Astrocyte of the spinal cord (primary cell): ENCODE results near the gene CDK5RAP2.

Experiments used
- DNase-seq: peaks from one replicate; pipeline ENCODE4 v3.0.0; 2011; ENCODE audit warnings: low read depth, low spot score
- H3K4me3 ChIP-seq: 2 replicates; pipeline ENCODE4 v1.5.1; 2011; ENCODE audit warnings: low read depth, mild to moderate bottlenecking, low read length, moderate library complexity
- in situ Hi-C: cut with HindIII; loops from 2 replicates; pipeline ENCODE4 v1.10.0; 2017; ENCODE audit warnings: low sequenced_read_pairs
- TF ChIP-seq, protein P1 (sequence below): IDR thresholded peaks from 2 replicates; pipeline ENCODE4 v1.5.1; 2012; ENCODE audit warnings: low read depth, mild to moderate bottlenecking, low read length, inconsistent platforms

CDK5RAP2 gene

DNA sequence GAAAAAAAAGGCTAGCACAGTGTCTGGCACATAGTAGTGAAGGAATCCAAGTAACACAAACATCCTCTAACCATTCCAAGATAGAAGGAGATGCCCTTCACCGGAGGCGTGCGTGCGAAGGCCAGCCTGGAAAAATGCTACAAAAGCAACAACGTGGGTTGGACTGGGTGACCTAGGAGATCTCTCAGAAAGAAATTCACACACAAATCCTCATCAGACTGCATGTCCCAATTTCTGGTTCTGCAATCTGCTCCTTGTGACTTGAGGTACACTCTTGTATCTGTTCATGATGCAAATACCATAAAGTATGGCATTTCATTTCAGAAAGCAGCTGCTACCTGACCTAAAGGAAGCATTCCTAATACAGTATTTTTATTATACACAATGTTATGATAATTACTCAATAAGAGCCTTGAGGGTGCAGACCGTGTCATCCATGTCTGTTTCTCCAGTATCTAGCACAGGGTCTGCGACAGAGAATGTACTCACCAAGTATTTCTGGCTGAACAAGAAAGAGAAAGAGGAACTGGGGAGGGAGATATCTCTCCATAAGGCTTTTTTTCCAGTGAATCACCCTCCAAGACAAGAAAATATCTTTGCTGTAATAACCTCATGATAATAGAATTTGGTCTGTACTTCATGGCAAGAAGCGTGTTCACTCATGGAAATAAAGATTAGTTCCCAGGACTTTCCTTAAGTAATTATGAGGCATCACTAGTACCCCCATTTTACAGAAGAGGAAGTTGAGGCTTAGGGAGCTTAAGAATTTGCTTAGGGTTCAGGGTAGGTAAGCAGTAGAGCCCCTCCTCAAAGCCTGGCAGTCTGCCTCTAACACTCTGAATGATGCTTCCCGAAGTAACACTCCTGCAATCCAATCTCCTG, 138.3 kb downstream of the CDK5RAP2 start:
- H3K4me3 ChIP-seq: no peak overlapping the region
- DNase-seq: peak; percentile 78
- TF ChIP-seq, protein P1, sequence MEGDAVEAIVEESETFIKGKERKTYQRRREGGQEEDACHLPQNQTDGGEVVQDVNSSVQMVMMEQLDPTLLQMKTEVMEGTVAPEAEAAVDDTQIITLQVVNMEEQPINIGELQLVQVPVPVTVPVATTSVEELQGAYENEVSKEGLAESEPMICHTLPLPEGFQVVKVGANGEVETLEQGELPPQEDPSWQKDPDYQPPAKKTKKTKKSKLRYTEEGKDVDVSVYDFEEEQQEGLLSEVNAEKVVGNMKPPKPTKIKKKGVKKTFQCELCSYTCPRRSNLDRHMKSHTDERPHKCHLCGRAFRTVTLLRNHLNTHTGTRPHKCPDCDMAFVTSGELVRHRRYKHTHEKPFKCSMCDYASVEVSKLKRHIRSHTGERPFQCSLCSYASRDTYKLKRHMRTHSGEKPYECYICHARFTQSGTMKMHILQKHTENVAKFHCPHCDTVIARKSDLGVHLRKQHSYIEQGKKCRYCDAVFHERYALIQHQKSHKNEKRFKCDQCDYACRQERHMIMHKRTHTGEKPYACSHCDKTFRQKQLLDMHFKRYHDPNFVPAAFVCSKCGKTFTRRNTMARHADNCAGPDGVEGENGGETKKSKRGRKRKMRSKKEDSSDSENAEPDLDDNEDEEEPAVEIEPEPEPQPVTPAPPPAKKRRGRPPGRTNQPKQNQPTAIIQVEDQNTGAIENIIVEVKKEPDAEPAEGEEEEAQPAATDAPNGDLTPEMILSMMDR: no peak
- in situ Hi-C loops: no loop called here

DNA sequence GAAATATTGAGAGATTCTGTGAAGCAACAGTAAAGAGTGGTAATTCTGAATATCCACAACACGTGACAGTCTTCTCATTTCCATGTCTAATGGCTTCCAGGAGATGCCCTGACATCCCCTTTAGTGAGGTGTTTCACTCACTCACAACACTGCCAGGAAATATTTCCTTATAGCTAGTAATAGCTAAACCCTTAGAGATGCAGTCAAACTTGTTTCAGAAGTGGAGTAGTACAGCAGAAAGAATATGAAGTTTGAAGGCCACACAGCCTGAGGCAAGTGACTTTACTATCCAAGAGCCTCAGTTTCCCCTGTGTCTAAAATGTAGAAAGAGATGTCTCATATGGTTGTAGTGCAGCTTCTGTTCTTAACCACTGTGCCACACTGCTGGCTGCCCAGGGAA, 139.2 kb downstream of the CDK5RAP2 start:
- DNase-seq: no peak
- in situ Hi-C loops: no loop called here
- TF ChIP-seq, protein P1: no peak
- H3K4me3 ChIP-seq: no peak overlapping the region

DNA sequence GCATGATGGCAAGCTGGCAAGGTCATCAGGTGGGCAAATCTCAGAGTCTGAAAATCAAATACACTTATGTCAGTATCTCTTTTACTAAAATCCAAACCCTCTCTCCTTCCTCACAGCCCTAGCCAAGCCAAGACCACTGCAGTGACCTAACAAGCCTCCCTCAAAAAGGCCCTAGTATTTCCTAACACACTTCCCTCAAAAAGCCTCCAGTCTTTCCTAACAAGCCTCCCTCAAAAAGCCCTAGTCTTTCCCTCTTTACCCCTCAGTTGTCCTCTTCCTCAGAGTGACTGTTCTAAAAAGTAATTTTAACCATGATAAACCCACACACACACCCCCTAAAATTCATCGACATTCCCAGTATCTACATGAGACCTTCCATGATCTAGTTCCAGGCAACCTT, 140.0 kb downstream of the CDK5RAP2 start:
- TF ChIP-seq, protein P1: no peak
- in situ Hi-C loops: no loop called here

DNA sequence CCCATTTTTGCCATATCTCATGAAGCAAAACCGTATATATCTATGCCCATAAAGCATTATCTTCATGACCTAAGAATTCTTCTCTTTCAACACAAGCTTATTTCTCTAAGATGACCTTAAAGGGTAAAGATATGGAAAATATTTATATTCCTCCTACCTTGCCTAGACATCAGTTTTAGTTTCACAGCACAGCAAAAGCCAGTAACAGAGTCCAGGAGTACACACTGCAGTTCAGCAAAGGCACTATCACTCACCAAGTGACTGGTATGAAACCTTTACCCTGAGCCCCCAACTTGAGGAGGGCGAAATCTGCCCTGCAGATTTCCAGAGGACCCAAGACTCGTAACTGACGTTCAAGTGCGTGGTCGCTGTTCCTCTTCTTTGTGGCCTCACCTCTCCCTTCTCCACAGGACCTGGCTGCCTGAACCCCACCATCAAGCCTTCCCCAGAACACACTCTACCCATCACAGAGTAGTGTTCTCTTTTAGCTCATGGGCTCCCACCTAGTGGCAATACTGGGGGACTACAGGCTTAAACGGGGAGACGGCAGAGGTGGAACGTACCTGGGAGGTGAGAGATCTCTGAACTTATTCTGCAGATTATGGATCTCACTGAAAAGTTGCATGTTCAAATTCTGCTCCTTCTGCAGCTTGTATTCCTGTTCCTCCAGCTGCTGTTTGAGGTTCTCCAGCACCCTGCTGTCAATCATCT, 141.0 kb downstream of the CDK5RAP2 start:
- H3K4me3 ChIP-seq: no peak overlapping the region
- TF ChIP-seq, protein P1: peak; percentile 73
- in situ Hi-C loops: no loop called here
- peak; percentile 13 for DNase-seq

More for the DNA sequence above, 140.0 kb downstream of the CDK5RAP2 start:
- no peak overlapping the region for H3K4me3 ChIP-seq
- no peak for DNase-seq

DNA sequence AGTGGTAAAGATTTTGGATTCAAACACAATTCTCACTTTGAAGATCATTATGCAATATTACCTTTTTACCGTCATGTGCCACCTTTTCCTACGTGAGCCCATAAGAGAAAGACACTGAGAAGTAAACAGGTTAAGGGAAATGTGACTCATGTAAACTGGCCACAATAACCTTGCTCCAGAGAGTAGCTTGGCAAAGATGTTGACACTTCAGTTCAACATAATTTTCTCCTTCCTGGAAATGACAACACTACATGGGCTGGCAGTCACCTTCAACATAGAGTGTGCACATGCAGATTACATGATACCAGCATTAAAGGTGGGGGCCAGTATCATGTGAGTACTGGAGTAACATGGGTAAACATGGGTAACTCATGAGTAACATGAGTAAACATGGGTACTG, 141.9 kb downstream of the CDK5RAP2 start:
- in situ Hi-C loops: no loop called here
- no peak overlapping the region for H3K4me3 ChIP-seq
- TF ChIP-seq, protein P1: no peak
- DNase-seq: peak; percentile 14

DNA sequence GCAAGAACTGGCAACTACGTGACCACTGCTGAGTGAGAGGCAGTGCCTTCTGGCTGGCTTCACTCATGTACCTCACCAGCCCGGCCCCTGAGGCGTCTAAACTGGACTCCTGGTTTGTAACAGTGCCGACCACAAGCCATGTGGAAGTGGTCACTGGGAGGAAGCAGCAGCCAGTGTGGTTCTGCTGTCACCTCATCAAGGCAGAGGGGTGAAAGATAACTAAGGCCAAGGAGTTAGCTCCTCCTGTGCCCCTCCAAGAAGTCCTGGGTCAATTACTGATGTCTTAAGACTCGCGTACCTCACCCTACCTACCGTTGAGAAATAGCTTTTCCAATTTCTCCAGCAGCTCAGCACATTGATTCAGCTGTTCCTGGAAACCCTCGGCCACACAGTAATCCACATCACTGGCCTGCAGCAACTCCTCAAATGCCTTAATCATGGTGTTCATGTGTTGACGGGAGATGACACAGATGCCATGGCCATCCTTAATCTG, 142.9 kb downstream of the CDK5RAP2 start:
- DNase-seq: no peak
- in situ Hi-C loops: no loop called here

More for the DNA sequence above, 142.9 kb downstream of the CDK5RAP2 start:
- TF ChIP-seq, protein P1: no peak
- H3K4me3 ChIP-seq: no peak overlapping the region
